GM18909 (cell line): ENCODE measurements around the gene KRT39.

Source experiments
- ATAC-seq: cut with Tn5 transposase; IDR thresholded peaks from one replicate; pipeline ENCODE4 v1.9.1; 2021; ENCODE audit warnings: mild to moderate bottlenecking; ENCODE audit not compliant: unreplicated experiment, poor library complexity

Gene KRT39

DNA sequence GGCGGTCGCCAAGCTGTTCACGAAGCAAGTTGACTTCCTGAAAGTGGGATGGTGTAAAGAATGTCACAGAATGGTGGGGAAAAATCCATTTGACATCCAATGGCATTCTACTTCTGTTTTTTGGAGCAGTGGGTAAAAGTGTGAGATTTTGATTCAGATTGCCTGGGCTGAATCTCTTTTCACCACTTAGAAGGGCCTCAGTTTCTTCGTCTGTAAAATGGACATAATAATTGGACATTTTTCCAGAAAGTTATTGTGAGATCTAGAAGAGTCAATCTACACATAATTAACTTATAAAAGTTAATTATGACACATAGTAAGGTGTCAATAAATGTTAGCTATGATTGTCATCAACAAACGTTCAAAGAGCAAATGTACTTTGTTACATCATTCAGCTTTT, 14.4 kb upstream of the KRT39 start:
- no peak for ATAC-seq

DNA sequence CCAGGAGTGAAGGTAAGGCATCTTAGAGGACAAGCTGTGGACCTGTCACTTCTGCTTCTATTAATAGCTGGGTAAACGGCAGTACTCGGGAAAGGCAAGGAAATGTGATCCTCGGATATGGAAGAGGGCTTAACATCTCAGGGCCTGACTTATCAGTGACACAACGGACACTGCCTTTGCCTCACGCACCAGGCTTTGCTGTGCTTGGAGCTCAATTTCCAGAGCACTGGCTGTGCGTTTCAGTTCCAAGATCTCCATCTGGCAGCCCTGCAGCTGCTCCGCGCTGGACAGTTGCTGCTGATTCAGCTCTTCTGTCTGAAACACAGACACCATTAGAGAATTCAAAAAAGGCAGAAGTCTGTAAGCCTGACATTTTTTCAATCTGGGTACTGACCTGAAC, 13.8 kb upstream of the KRT39 start:
- ATAC-seq: no peak

DNA sequence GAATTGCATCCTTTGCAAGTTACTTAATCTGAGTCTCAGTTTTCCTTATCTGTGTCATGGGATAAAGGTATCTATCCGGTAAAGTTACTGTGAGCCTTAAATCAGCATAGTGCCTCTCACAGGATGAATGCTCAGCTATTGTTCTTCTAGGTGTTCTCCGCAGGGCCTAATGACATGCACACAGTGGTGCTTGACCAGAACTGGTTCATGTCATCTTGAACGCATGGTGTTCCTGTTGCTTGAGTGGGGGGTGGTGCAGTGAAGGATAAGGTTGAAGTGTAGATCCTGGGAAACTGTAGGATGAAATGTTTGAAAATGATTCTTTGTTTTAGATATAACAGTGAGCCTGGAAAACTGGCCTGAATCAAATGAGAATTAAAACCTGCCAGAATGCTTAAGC, 13.4 kb upstream of the KRT39 start:
- ATAC-seq: no peak

DNA sequence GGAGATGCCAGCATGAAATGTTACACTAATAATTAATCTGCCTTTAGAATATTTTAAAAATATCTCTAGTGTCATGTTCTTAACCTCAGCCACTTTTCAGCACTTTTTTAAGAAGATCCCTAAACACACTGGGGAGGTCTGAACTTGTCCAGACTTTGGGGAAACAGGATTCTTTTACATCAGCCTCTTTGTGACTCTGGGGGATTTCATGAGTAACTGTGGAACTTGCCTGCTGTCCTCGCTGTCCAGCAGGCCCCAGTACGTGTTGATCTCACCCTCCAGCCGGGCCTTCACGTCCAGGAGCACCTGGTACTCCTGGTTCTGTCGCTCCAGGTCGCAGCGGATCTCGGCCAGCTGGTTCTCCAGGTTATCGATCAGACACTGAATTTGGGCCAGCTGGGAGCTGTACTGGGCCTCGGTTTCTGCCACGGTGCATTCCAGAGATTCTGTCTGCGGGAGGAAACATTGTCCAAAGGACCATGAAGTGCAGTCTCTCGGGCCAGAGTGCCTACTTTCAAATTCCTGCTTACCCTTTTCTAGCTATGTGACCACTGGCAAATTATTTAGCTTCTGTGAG, 11.9 kb upstream of the KRT39 start:
- no peak for ATAC-seq

DNA sequence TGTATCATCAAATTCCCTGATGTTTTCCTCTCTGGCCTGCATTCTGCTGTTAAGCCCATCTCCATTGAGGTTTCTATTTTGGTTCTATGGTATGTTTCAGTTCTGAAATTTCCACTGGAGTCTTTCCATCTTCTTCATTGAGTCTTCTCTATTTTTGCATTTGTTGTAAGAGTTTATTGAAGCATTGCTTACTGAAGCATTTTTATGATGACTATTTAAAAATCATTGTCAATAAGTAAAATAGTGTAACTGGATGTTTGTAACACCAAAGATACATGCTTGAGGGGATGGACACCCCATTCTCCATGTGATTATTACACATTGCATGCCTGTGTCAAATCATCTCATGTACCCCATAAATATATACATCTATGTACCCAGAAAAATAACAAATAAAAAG, 8.8 kb upstream of the KRT39 start:
- no peak for ATAC-seq

DNA sequence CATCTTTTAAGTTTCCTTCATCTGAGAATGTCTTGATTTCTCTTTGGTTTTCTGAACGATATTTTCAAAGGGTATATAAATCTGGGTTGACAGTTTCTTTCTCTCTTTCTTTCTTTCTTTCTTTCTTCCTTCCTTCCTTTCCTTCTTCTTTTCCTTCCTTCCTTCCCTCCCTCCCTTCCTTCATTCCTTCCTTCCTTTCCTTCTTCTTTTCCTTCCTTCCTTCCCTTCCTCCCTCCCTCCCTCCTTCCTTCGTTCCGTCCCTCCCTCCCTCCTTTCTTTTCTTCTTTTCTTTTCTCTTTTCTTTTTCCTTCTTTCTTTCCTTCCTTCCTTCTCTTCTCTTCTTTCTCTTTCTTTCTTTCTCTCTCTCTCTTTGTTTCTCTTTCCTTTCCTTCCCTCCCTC, 7.6 kb upstream of the KRT39 start:
- no peak for ATAC-seq

DNA sequence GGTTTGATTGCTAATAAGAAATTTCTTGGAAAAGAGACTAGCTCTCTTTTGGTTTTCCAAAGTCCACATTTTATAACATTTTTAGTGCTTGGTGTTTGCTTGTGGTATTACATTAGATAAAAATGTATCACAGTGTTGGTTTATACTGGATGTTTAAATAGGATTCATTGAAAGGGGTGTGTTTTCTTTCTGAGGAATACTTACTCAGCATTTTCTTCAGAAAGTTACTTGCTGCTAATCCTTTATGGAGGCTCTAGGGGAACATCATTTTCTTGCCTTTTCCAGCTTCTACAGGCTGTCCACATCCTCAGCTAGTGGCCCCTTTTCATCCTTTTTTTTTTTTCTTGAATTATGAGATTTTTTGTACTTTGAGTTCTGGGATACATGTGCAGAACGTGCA, 834 bp upstream of the KRT39 start:
- ATAC-seq: no peak

DNA sequence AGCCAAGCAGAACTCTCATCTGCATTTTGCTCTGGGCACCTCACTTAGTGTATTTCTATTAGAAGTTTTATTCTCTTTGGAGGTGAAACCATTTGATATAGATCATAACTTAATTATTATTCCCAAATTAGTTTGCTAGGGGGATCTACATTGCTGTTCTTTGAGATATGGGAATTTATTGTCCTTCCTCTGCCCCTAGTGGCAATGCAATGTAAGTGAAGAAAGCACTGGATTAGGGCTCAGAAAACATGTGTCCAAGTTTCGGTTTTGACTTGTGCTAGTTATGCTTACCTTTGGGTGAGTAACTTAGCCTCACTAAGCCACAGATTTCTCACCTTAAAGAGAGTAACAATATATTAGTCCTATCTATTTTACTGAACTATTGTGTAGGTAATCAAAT, 2.9 kb downstream of the KRT39 start:
- ATAC-seq: no peak

DNA sequence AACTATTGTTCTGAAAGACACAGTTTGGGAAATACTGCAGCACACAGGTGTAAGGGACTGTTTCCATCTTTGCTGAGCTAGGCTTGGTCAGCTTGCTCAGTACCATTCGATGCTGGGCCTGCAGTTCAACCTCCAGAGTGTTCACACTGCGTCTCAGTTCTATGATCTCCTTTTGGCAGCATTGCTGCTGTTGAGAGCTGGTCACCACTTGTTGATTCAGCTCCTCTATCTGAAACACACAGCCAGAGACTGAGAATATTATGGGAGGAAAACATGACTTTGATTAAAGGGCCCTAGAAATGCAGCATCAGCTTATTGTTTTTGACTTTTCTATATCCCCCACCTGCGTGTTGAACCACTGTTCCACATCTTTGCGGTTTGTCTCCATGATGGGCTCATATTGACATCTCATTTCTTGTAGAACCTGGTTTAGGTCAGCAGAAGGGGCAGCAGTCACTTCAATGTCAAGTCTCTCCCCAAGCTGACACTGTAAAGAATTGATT, 4.6 kb downstream of the KRT39 start:
- no peak for ATAC-seq

DNA sequence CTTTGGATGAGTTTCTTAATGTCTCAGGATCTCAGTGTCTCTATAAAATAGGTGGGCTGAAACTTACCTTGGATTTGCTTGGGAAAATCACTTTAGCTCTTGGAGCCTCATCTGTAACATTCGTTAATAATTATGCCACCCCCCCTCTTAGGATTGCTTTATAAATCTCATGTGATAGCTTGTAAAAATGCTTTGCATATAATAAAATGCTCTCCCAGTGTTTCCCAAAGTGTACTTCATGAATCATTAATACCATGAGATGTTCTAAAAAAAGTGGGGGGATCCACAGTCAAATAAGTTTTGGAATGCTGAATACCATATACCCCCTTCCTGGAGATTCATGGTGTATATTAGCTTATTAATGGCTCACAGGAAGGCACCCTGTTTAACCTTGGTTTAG, 5.2 kb downstream of the KRT39 start:
- ATAC-seq: no peak

DNA sequence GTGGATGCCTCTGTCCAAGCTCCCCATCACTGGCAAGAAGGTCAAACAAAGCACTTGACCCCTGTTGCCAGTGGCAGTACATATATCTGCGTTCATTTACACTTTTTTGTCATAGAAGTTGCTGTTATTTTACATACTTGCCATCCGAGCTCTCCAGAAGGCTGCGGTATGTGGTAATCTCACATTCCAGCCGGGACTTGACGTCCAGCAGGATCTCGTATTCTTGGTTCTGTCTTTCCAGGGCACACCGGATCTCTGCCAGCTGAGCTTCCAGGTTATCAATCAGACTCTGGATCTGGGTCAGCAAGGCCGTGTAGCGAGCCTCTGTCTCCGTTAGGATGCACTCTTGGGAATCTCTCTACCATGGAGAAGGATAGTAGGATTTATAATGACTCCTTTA, 6.6 kb downstream of the KRT39 start:
- ATAC-seq: no peak

DNA sequence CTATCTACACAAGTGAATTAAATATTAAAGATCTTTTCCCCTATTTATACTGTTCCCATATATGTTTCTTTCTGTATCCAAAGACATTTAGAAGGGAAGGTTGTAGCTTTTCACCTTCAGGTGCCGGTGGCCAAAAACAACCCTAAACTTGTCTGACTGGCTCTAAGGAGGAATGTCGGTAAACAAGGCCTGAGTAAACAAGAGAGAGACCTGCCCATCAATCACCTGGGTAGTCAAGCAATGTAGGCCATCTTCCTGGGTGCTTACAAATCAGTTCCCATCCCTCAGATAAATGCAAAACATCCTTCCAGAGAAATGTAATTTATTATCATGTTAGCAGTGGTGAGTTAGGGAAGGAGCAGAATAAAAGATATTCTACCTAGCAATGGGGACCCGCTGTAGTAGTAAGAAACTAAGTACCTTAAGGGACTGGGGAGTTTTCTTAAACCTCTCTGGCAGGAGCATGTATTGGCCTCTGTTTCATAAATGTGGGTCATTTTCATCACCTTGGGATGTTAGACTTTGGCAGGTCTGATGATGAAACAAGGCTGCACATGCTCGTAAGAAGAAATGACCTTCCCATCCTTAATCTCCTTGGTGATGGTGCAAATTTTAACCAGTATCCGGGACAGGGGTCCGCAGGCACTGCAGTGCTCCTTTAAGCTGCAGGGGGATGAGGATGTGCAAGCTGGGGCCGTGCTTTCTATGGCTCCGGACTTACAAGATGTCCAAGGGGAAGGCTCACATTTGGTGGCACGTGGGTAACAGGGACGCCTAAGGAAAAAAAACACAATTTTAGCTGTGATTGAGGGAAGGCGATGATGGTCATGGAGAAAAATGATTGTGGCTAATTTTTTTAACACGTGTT, 8.4 kb downstream of the KRT39 start:
- no peak for ATAC-seq

DNA sequence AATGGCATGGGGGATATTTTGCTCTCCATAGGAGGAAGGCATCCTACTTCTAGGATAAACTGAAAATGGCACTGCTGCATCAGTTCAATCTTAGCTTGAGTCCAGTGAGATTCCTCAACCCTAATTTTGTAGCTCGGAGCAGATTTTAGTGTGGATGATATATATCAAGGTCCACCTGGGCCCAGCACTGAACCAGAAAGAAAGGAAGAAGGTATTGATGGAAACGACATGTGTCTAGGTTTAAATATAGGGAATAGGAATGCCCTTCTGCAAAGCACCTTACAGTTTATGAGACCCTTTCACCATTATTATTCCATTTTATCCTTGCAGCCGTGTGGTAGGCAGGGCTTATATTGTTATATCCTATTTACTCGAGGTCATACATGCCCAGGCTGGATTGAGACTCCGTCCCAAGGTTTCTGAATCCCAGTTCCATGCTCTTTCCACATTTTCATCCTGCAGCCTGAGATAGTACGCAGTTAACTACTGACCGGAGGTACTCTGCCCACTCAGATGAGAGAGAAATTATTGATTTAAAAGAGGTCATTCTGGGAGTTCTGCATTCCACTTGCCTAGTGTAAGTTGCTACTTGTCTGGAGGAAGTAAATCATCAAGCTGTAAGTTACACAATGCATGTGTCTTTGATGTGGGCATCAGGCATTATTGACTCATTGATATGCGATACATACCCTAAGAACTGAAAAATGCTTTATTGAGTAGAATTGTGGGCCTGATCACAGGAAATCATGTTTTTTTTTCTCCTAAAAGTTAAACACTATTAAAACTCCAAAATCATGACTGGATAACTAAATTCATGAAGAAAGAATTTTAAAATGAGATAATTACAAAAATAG, 10.1 kb downstream of the KRT39 start:
- ATAC-seq: no peak

DNA sequence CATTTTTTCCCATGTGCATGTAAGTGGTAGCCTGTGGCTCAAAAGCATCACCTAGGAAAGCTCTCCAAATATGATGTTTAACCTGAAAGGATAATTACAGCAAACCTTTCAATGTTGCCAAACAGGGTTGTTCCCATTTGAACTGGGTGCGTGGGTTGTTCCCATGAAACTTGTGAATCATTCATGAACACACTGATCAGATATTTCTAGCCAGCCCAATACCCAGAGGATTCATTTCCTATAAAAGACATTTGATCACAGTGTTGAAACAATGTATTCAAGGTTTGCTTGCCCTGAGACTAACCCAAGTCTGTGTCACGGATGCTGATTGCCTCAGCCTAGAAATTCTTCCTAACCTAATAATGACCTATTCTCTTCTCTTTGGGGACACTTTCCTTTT, 12.9 kb downstream of the KRT39 start:
- no peak for ATAC-seq

DNA sequence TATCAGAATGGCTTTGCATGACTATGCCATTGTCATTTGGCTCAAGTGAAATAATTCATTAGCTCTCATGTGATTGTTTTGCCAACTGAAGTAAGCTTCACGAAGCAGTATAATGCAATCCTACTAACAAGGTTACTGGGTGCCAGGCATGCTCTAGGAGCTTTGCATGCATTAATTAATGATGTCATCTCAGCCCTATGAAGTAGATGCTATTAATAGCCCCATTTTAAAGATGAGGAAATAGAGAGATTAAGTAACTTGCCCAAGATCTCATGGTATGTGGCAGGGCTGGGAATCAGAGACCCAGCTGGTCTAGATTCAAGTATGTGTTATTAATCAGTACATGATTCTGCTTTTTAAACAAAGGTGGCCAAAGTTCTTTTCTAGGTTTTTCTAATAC, 14.1 kb downstream of the KRT39 start:
- ATAC-seq: no peak

DNA sequence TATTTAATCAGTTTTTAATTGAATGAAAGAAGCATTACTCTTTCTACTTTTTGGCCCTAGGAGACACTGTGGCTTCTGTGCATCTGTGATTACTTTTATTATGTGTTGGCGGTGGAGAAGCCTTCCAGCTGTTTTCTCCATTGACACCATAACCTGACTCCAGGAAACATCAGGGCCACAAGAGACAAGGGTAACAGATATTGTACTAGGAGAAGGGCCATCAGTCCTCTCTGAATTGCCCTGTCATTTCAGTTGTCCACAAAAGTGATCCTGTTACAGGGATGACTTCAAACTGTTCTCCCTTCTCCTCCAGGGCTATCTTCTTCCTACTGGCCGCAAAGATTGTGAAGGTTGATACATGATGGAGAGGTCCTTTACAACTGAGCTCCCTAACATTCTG, 14.6 kb downstream of the KRT39 start:
- ATAC-seq: no peak

DNA sequence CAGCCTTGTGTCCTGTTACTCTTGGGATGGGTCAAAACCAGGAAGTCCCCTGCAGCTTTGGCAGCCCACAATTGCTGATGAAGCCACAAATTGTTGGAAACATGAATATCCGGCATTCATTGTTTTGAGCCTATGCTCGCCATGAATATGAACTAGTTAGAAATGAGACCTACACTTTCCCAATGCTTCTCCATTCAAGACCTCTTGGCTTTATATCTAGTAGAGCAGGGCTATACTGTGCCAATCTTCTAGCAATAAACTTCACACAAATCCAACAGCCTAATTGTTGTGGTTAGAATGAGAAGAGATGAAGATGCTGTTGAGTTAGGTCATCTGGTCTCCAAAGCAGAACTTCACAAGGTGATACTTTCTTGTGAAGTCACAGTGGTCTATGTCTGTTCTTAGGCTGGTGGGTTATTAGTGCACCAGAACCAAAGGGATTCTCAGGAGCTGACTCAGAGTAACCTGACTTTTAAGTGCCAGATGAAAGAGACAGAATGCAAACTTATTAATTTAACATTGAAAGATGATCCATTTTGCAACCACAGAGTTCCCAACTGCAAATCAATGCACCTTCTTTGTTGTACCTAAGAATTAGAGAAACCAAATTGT, 15.6 kb downstream of the KRT39 start:
- no peak for ATAC-seq

DNA sequence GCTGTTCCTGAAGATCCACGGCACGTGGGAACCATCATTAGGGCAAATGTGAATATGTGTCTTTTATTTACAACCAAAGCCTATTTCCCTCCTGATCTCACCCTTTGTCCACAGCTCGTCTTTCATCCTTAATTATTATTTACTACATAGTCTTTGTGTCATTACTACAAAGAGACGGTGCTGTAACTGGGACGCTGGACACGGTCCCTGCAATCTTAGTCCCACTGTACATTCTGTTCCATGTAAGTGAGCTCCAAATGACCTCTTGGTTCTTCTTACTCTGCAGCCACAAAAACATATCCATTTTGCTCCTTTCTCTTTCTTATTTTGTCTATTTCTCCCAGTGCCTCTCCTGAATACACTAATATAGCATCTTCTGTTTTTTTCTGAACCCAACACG, 16.6 kb downstream of the KRT39 start:
- ATAC-seq: no peak

DNA sequence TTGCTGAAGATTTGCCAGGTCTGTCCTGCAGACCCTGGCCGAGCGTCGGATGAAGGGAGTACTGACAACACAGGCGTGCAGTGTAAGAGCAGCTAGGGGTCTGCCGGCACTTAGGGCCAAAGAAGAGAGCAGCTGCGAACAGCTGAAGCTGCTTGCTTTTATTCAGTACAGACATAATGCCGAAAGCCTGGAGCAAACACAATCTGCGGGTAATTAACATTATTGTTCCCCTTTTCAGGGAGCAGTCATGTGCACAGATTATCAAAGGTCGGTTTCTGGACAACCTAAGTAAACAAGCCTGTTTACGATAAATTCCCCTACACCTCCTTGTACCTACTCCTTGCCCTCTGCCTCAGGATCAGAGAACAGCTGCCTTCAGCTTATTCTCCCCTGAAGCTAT, 17.3 kb downstream of the KRT39 start:
- ATAC-seq: no peak

DNA sequence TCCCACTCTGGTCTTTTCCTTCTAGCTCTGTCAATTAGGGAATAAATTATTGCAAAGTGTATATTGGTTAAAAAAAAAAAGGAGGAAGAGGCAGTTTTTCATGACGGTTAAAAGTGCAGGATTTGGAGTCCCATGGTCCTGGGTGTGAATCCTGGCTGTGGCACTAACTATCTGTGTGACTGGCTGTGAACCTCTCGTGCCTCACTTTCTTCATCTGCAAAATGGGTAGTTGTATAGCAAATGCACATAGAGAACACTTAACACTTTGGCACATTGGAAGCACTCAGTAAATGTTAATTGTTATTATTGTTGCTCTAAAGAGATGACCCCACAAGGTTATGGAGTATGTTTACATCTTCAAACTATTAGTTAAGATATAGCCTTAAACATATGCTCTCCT, 18.8 kb downstream of the KRT39 start:
- ATAC-seq: no peak

DNA sequence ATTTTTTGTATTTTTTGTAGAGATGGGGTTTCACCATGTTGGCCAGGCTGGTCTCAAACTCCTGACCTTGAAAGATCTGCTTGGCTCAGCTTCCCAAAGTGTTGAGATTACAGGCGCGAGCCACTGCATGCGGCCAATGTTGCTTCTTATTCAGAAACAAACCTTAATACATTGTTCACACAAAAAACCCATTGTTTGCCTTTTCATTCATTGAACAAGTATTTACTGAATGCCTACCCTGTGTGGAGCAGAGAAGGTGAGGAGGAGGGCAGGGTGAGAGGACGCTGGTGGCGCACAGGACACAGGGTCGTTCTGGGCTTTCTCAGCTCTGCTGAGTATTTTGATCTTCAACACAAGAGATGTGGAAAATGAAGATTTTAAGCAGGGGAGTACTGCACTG, 21.3 kb downstream of the KRT39 start:
- ATAC-seq: no peak
